ENCODE results near the gene NETO1. TPM values are rescaled to one million over a fixed set of nuclear protein-coding genes. Genes with fewer than 3 reads are reported as not detected.

Gene NETO1
- total and polyA plus RNA-seq, 2 donors (not counting 1 experiment from before 2014, with no cell fraction given), result 0.06 to 2.0 TPM

DNA sequence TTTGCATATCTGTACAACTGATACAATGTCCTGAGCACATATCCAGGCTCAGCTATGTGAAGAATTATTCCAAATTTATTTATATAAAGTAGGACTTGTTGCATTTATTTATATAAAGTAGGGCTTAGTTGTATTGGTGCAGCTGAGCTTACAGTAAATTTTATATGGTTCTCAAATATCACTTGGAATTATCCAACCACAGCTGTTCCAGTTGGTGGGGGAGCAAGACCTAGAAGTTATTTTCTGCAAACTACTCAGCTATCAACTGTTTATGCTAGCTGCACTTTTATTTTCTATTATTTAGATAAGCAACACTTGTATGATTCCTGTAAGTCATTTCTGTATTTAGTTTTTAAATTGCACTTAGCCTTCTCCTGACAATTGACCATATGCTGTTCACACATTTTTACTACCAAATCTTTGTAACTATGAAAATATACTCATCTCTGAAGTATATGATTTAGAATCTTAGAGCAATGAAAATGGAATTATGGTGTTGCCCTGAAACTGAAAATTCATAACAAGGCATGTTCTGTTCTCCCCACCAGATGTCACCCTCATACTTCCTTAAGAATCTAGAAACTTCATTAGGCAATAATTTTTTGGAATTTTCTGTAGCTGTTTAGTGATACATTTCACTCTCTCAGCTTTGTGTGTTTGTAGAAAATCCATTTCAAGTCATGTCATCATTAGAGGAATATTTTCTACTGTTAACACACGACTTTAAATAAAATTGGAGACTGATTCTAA is 166.7 kb downstream of the NETO1 start:
- H3K79me2 ChIP-seq (ENCODE audit: control insufficient read depth, insufficient read depth, low read length), result no peaks in the 10 kb centered on the region
- no peaks in the 10 kb centered on the region for H3K36me3 ChIP-seq (ENCODE audit: control insufficient read depth, insufficient read depth, low read length)
- no peak overlapping the region for H3K27ac ChIP-seq (ENCODE audit: insufficient read depth, low read length)
- H3K9ac ChIP-seq (ENCODE audit: insufficient read depth, low read length), result no peak overlapping the region
- TF ChIP-seq, protein P1, sequence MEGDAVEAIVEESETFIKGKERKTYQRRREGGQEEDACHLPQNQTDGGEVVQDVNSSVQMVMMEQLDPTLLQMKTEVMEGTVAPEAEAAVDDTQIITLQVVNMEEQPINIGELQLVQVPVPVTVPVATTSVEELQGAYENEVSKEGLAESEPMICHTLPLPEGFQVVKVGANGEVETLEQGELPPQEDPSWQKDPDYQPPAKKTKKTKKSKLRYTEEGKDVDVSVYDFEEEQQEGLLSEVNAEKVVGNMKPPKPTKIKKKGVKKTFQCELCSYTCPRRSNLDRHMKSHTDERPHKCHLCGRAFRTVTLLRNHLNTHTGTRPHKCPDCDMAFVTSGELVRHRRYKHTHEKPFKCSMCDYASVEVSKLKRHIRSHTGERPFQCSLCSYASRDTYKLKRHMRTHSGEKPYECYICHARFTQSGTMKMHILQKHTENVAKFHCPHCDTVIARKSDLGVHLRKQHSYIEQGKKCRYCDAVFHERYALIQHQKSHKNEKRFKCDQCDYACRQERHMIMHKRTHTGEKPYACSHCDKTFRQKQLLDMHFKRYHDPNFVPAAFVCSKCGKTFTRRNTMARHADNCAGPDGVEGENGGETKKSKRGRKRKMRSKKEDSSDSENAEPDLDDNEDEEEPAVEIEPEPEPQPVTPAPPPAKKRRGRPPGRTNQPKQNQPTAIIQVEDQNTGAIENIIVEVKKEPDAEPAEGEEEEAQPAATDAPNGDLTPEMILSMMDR (conservative IDR thresholded peaks at IDR 0.05 in 1 of 2, IDR thresholded peaks at IDR 0.05 in 1 of 2; ENCODE audit: low read depth in 1 of 2, low read length in 2 of 2), result peak in 1 of 2 donors; percentile 14
- no peak for TF ChIP-seq EZH2 (IDR thresholded peaks at IDR 0.05; ENCODE audit: low read length, missing control alignments)
- H3K4me2 ChIP-seq (ENCODE audit: extremely low read depth, insufficient read depth, low read length), result no peak overlapping the region
- no peaks in the 10 kb centered on the region for H3K9me3 ChIP-seq (ENCODE audit: control insufficient read depth, insufficient read depth, low read depth, low read length)
- H3K4me3 ChIP-seq (replicated peaks in 1 of 4; ENCODE audit: control extremely low read depth in 1 of 4, insufficient read depth in 1 of 4, low read depth in 3 of 4, low read length in 4 of 4), result no peak overlapping the region
- peak; percentile 9 to 15 for DNase-seq (ENCODE audit: low read depth in 2 of 2)
- H4K20me1 ChIP-seq (ENCODE audit: control insufficient read depth, extremely low read depth, insufficient read depth, low read length), result no peaks in the 10 kb centered on the region
- no peaks in the 10 kb centered on the region for H3K4me1 ChIP-seq (ENCODE audit: control insufficient read depth, extremely low read depth, insufficient read depth, low read length)
- no peak overlapping the region for H2AFZ ChIP-seq (ENCODE audit: low read length)
- no peaks in the 10 kb centered on the region for H3K27me3 ChIP-seq (ENCODE audit: control insufficient read depth, insufficient read depth, low read length)

DNA sequence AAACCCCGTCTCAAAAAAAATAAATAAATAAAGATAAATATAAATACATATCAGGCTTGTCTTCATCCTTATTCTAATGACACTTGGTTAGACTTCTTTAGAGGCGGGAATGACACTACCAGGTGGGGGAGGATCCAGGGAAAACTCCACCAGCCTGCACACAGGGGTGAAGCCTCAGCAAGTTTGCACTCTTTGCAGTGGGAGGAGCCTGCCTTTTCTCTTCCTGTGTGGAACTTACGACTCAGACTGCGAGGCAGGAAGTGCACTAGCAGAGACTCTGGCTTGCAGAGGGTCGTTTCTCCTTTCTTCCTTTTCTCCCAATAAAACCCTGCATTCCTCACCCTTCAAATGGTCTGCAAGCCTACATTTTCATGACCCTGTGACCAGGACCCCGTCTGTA is 170.1 kb downstream of the NETO1 start:
- TF ChIP-seq, protein P1 (conservative IDR thresholded peaks at IDR 0.05 in 1 of 2, IDR thresholded peaks at IDR 0.05 in 1 of 2; ENCODE audit: low read depth in 1 of 2, low read length in 2 of 2), result no peak
- TF ChIP-seq EZH2 (IDR thresholded peaks at IDR 0.05; ENCODE audit: low read length, missing control alignments), result no peak
- H3K27ac ChIP-seq (ENCODE audit: insufficient read depth, low read length), result no peak overlapping the region
- H3K27me3 ChIP-seq (ENCODE audit: control insufficient read depth, insufficient read depth, low read length), result no peaks in the 10 kb centered on the region
- no peak overlapping the region for H2AFZ ChIP-seq (ENCODE audit: low read length)
- no peaks in the 10 kb centered on the region for H4K20me1 ChIP-seq (ENCODE audit: control insufficient read depth, extremely low read depth, insufficient read depth, low read length)
- no peak overlapping the region for H3K9ac ChIP-seq (ENCODE audit: insufficient read depth, low read length)
- no peaks in the 10 kb centered on the region for H3K4me1 ChIP-seq (ENCODE audit: control insufficient read depth, extremely low read depth, insufficient read depth, low read length)
- no peaks in the 10 kb centered on the region for H3K9me3 ChIP-seq (ENCODE audit: control insufficient read depth, insufficient read depth, low read depth, low read length)
- no peak overlapping the region for H3K4me2 ChIP-seq (ENCODE audit: extremely low read depth, insufficient read depth, low read length)
- no peak overlapping the region for H3K4me3 ChIP-seq (replicated peaks in 1 of 4; ENCODE audit: control extremely low read depth in 1 of 4, insufficient read depth in 1 of 4, low read depth in 3 of 4, low read length in 4 of 4)
- H3K79me2 ChIP-seq (ENCODE audit: control insufficient read depth, insufficient read depth, low read length), result no peaks in the 10 kb centered on the region
- DNase-seq (ENCODE audit: low read depth in 2 of 2), result no peak
- H3K36me3 ChIP-seq (ENCODE audit: control insufficient read depth, insufficient read depth, low read length), result no peaks in the 10 kb centered on the region

DNA sequence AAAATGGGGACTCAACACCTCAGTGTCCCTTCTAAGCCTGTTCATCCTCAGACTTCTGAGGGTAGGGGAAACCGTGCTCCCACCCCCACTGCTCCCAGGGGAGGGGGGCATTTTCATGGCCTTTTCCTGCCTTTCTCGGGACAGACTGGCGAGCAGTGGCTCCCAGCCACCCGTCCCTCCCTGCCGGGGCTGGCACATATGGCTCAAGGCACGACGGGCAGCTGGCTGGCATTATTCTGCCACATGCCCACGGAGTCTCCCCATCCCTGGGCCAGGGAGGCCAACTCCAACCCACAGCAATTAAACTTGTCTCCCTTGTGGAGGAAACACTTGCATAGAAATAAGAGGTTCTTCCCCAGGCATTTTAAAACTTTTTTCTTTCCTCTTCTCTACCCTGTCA is 175.2 kb downstream of the NETO1 start:
- H3K9ac ChIP-seq (ENCODE audit: insufficient read depth, low read length), result no peak overlapping the region
- H3K9me3 ChIP-seq (ENCODE audit: control insufficient read depth, insufficient read depth, low read depth, low read length), result no peaks in the 10 kb centered on the region
- no peaks in the 10 kb centered on the region for H3K36me3 ChIP-seq (ENCODE audit: control insufficient read depth, insufficient read depth, low read length)
- H3K4me1 ChIP-seq (ENCODE audit: control insufficient read depth, extremely low read depth, insufficient read depth, low read length), result no peaks in the 10 kb centered on the region
- no peaks in the 10 kb centered on the region for H3K79me2 ChIP-seq (ENCODE audit: control insufficient read depth, insufficient read depth, low read length)
- H2AFZ ChIP-seq (ENCODE audit: low read length), result no peak overlapping the region
- no peak overlapping the region for H3K4me3 ChIP-seq (replicated peaks in 1 of 4; ENCODE audit: control extremely low read depth in 1 of 4, insufficient read depth in 1 of 4, low read depth in 3 of 4, low read length in 4 of 4)
- TF ChIP-seq, protein P1 (conservative IDR thresholded peaks at IDR 0.05 in 1 of 2, IDR thresholded peaks at IDR 0.05 in 1 of 2; ENCODE audit: low read depth in 1 of 2, low read length in 2 of 2), result no peak
- TF ChIP-seq EZH2 (IDR thresholded peaks at IDR 0.05; ENCODE audit: low read length, missing control alignments), result no peak
- no peaks in the 10 kb centered on the region for H4K20me1 ChIP-seq (ENCODE audit: control insufficient read depth, extremely low read depth, insufficient read depth, low read length)
- no peak overlapping the region for H3K4me2 ChIP-seq (ENCODE audit: extremely low read depth, insufficient read depth, low read length)
- no peak overlapping the region for H3K27ac ChIP-seq (ENCODE audit: insufficient read depth, low read length)
- no peak for DNase-seq (ENCODE audit: low read depth in 2 of 2)
- no peaks in the 10 kb centered on the region for H3K27me3 ChIP-seq (ENCODE audit: control insufficient read depth, insufficient read depth, low read length)
